SH-SY5Y (cell line): ENCODE measurements around the gene HOXC10.

Experiments used
- GATA2 ChIP-seq: IDR thresholded peaks from 2 replicates; pipeline ENCODE4 v1.6.1; 2011; ENCODE audit warnings: mild to moderate bottlenecking, low read depth, low read length
- GATA3 ChIP-seq: IDR thresholded peaks from 2 replicates; pipeline ENCODE4 v1.6.1; 2011; ENCODE audit warnings: low read depth, mild to moderate bottlenecking, low read length, moderate library complexity

DNA sequence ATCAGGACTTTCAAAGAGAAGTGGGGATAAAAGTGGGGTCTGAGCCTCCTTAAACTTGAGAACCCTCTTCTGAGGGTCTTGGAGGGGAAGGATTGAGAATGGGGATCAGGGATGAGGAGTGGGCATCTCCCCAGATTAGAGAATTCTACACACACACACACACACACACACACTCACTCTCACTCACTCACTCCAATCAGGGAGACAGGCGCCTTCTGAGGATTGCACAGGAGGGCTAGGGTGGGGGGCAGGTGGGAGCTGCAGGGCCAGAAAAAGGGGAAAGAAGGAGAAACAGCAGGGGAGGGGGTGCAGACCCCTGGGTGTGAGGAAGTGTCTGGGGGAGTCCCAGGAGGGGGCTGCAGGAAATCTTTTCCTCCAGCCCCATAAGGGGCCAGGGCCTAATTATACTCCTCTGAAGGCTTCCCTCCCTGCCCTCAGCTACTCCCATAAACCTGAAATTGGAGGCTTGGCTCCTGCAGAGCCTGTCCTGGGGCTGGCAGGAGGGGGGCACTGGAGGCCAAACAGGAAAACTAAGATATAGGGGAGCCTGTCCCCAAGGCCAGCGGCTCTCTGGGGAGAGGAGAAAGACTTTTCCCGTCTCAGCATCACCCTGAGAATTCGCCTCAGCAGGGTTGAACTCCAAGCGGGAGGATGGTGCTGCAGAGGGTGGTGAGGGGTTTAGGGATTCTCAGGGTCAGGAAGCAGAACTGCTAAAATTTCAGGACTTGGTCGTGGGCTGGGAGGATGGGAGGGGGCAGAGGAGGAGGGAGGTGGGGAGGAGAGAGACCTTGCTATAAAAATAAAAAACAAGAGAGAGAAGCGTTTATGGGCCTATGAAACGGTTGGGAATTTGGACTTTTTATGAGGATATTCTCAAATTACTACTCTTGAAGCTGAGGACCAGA, 16.6 kb downstream of the HOXC10 start:
- TF ChIP-seq GATA2 (no peak), GATA3 (no peak)
